Activated gamma-delta T cell treated with Interleukin-2 at 50 U/mL for 16 hours (primary cell): ENCODE results near the gene CHST9.

Experiments used
- DNase-seq: peaks from one replicate; pipeline ENCODE4 v3.0.0-alpha.2; 2020

CHST9 gene

DNA sequence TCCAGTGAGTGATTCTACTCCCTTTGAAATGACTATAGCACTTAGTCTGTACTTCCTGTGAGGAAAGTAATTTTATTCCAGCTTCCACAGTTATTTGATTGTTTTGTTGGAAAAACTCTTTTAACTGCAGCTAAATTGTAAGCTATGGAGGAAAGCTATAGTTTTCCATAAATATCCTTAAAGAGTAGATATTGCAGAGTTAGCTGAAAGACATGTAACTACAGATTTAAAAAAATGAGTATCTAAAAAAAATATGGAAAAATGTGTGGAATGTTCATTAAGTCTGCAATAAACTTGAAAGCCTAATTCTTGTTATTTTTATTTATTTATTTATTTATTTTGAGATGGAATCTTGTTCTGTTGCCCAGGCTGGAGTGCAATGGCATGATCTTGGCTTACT lies 262.8 kb downstream of the CHST9 start:
- no peak for DNase-seq

DNA sequence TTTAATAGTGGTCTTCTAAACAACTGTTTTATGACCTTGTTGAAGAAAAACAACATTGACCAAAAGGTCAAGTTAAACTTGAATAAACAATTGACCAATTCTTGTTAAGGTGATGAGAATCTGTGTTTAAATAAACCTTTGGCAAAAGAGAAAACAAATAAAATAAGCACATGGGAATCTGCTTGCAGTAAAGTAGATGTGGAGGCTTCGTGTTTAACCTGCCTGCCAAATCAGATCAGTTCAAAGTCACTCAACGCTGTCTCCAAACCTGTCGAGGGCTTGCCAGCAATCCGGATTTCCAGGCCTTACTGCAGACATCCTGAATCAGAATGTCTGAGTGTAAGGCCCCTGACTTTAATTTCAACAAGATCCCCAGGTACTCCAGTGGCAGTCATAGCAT lies 264.5 kb downstream of the CHST9 start:
- no peak for DNase-seq

DNA sequence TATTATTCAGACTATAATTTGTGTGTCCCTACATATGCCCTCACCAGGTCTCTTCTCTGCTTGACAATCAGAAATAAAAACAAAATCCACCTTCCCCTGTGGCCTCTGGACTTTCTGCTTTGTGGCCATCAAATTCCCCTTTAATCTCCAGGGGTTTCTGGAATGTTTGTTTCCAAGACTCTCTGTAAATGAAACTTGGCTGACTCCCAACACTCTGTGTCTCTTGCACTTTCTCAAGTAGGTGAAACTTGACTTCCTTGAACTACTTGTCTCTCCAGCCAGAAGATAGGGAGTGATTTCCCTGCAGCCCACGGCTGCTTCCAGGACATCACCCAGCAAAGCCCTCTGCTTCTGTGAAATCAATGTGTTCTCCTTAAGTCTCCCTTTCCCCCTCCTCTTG lies 265.5 kb downstream of the CHST9 start:
- no peak for DNase-seq

DNA sequence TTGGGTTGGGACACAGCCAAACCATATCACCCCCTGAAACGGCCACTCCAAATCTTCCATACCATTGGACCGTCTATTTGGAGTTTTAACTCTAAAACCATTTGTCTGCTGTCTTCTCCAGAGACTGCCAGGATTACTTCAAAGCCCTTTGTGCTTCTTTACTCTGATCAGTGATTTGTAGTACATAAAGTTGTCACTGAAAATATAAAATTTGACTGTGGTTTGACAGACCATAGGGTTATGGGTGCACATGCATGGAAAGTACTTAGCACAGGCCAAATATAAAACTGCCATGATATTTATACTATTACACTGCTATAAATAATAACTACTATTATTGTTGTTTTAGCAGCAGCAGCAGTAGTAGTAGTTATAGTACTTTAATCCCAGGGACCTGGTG lies 265.9 kb downstream of the CHST9 start:
- DNase-seq, result no peak

- DNase-seq, result no peak
Observed at GRCh38 chr18:26911840-26912239, 273.3 kb downstream of the CHST9 start.

GRCh38 chr18:26909599-26910290 lies 275.4 kb downstream of the CHST9 start:
- DNase-seq, result no peak

GRCh38 chr18:26908906-26909305 lies 276.2 kb downstream of the CHST9 start:
- no peak for DNase-seq

DNA sequence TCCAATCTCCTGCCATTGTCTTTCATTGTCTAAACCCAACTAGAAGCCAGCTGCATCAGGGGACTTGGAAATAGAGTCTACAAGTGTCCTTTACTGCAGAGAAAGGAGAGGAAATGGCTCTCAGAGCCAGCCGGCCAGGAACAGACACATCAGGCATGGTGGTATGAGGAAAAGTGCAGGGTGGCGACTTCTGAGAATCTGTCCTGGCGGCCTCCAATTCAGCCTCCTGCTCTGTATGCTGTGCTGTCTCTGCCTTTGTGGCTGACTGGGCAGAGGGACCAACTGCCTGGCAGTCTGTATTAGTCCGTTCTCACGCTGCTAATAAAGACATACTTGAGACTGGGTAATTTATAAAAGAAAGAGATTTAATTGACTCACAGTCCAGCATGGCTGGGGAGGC lies 282.8 kb downstream of the CHST9 start:
- DNase-seq, result no peak

GRCh38 chr18:26901020-26901419 lies 284.1 kb downstream of the CHST9 start:
- no peak for DNase-seq

DNA sequence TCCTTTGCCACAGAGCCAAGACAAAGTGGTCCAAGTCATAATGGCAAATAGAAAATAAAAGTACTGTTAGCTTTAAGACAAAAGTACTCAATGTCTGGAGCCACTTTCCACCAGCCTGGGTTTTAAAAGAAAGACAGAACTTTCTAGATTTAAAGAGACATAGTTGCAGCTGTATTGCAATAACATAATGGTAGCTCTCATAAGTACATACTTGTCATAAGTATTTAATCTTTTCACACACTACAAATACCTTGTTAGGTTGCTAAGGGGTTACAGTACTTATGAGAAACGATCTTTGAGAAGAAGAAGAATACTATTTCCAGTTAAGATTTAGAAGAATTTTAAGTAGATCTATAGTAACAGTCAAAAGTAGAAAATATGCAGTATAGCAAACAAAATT lies 290.7 kb downstream of the CHST9 start:
- no peak for DNase-seq

DNA sequence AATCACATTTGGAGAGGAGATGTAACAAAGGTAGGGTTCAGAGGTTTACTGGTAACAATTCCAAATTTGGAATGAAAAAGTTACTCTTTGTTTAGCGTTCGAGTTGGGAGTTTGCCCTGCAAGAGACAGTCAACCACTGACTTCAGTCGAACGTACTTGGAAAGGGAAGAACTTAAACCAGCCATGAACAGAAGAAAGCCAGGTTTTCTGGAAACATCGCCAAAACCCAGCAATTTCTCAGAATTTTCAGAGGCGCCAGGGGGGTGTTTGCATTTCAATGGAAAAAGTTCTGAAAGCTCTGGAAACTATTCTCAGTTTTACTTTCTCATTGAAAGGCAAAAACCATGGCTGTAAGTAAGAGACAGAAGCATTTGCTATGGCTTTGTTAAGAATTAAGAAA lies 291.1 kb downstream of the CHST9 start:
- DNase-seq, result no peak

DNA sequence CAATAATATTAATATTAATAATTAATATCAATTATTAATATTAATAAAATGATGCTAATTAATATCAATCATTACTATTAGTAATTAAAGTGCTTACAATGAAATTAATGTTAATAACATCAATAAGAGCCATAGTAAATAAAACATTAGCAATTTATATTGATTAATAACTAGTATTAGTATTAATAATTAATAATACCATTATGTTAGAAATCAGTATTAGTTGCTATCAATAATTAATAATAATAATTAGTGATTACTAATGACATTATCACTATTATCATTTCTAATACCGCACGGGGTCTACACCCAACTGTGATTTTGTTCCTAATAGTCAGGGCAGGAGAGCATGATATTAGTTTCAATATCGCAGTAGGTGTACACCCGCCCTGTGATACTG lies 296.8 kb downstream of the CHST9 start:
- no peak for DNase-seq

DNA sequence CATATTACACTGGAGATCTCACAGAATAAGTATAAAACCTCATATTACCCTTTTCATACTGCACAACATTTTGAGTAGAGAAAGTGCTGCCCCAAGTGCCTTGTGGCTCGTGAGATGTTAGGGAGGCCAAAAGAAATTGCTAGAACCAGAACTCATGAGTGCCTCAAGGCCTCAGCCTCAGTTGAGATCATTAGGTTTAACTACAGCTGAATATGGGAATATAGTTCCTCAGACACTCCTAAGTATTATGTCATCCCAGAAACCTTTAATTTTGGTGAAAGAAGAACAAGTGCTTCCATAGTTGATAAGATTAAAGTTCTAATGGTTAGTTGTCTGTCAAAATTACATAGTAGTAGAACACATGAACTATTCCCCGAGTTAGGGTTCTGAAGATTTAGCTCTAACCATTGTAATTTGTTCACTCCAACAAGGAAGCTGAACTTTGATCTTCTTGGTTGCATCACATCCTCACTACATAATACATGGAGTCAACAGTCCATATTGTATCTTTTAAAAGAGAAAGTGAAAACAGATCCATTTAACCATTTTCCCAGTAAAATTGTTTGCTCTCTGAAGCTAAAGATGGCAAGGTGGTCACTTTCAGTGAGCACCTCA lies 310.0 kb downstream of the CHST9 start:
- DNase-seq, result no peak

GRCh38 chr18:26874283-26874682 lies 310.8 kb downstream of the CHST9 start:
- DNase-seq, result no peak

GRCh38 chr18:26869640-26870039 lies 315.5 kb downstream of the CHST9 start:
- no peak for DNase-seq

DNA sequence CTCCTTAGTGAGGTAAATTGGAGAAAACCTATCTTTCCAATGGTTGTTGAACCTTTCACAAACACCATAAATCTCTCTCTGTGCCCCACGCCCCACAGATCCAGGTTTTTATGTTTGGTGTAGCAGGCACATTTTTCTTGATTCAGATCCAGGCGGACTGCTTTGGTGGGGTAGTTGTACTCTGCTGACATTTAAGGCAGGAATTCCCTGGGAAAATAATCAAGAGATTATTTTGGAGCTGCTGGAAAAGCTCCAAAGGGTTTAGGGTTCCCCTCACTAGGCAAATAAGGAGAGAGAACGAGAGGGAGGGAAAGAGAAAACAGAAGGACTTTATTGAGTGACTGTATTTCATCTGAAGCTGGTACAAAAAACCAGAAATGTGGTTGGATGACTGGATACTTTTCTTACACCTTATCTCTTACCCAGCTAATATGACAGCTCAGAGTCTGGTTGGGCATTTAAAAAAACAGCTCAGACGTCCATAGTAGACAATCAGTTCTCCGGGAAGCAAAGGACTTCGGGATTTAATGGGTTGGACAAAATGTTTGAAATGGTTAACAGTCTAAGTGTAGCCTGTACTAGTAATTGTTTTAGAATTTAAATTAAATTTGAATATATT lies 316.0 kb downstream of the CHST9 start:
- DNase-seq, result no peak

DNA sequence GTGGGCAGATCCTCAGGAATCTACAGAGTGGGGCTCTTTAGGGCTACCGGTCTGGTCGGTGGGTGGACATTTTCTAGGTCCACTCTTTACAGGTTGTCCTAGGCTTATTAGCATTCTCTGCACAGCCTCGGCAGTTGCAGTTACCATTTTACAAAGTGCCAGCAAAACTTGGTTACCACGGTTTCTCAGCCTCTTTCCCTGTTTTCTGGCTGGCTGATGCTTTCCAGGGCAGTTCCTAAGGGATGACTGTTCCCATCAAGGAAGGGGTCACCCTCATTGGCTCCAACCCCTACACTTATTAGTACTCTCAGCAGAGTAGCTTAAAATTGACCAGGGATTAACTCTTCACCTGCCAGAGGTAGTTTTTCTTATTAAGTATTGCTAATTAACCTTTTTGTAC lies 317.6 kb downstream of the CHST9 start:
- DNase-seq, result no peak

DNA sequence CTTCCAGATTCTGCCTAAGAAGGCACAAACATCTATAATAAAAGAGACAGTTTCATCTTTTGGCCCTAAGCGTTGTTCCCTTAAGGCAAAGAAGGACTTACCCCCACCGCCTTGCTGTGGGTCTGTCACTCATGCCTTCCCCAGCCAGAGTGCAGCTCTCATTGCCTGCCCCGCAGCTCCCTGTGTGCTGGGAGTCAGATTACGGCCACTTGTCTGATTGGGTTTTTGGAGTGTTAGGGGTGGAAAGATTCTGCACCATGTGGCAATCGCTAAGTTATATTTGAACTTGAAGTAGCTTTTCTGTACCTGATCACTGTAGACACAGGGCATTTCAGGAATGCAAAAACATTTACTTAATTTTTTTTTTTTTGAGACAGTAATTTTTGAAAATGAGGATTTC lies 319.6 kb downstream of the CHST9 start, which contains the start of gene AQP4:
AQP4 (minus strand) TSS at position 151 of the 400 bp plus-strand sequence; CDS start at position 133, 18 bp downstream.
- no peak for DNase-seq

DNA sequence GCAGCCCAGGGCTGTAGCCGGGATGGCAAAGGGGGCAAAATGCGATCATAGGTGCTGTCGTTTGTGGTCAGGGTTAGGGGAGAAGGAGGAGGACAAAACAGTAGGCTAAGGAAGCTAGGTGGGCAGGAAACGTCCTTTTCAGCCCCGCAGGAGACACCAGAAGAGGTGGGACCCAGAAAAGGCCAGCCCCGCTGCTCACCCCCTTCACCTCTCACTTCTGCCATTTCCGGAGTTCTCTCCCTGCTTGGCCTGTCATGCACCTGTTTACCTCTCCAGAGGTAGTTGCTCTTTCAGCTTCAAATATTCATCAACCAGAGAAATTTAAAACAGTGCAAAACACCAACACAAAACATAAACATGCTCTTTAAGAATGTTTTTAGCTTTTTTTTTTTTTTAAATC lies 320.4 kb downstream of the CHST9 start:
- no peak for DNase-seq

DNA sequence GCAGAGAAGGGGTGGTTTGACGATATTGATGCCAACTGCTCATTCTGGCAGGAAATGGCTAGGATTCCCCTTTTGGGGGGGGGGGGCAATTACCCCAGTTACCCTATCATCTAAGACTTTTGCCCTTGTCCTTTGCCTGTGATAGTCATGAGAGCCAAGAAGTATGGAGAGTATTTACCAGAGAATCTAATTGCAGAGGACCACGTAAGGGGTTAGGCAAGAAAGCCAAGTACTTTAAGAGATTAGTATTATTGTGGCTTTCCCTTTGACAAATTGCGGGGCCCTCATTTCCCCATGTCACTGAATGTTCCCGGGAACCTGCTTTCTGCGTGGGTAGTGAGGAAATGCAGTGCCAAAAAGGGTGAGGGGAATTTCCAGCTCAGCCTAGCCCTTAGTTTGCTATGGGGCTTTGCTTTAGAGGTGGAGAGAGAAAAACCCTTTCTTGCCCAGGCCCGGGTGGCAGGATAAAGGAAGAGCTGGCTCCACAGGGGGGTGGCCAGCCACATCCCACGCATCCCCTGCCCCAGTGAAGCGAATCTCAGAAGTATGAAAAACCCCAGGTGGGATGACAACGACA lies 321.1 kb downstream of the CHST9 start:
- DNase-seq, result no peak

DNA sequence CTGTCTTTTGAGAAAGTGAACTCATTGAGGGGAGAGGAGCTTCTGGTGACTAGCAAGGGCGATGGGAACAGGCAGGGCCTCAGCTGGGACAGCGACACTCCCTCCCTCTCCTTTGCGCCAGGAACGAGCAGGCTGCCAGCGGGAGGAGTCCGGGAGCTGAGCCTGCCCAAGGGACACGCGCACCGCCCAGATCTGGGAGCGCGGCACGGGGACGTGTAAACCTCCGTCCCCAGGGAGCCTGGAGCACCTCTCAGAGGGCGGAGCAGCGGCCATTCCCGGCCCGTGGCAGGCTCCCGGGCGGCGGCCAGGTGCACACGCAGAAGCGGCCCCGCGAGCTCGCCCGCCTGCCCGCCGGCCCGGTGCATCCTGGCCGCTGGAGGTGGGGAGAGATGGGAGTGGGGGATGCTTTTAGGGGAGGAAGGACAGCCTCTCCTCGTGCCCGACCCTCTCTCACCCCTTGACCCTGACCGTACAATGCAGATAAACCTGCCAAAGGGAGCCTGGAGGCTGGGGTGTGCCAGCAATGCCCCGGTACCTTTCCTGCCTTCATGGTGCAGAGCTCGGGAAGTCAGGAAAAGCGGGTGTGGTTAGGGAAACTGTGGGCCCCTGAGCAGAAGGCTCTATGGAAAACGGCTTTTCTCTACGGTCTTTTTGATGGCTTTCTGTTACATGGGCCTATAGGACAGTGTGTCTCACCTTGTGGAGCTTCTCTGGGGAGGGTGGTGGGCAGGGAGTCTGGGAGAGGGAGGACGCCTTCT lies 321.8 kb downstream of the CHST9 start:
- no peak for DNase-seq

GRCh38 chr18:26862084-26862483 lies 323.0 kb downstream of the CHST9 start:
- DNase-seq, result no peak
